Ureter (tissue), 1 donor: ENCODE measurements around the gene GLIS1. TPM values are rescaled to one million over a fixed set of nuclear protein-coding genes. Genes with fewer than 3 reads are reported as not detected.

Experiments
- DNase-seq: peaks from one replicate; pipeline ENCODE4 v3.0.0-alpha.2; 2020; ENCODE audit warnings: low spot score
- total RNA-seq: library from RNA; stranded (reverse); gene quantifications from one replicate; pipeline ENCODE4 v1.2.4, GENCODE V29; 2023
- donor health status: DM: yes; HTN: yes; CAD: no.

Gene GLIS1
- total RNA-seq, 1 donor from 2014 or later, result 2.7 TPM

- DNase-seq, result no peak
Observed at GRCh38 chr1:53678938-53679825, 59.8 kb downstream of the GLIS1 start.

GRCh38 chr1:53678507-53678906 lies 60.5 kb downstream of the GLIS1 start:
- no peak for DNase-seq

GRCh38 chr1:53678046-53678445 lies 60.9 kb downstream of the GLIS1 start:
- no peak for DNase-seq

- DNase-seq, result no peak
Observed at GRCh38 chr1:53677486-53677885, 61.5 kb downstream of the GLIS1 start.

GRCh38 chr1:53672785-53673184 lies 66.2 kb downstream of the GLIS1 start:
- DNase-seq, result no peak

DNA sequence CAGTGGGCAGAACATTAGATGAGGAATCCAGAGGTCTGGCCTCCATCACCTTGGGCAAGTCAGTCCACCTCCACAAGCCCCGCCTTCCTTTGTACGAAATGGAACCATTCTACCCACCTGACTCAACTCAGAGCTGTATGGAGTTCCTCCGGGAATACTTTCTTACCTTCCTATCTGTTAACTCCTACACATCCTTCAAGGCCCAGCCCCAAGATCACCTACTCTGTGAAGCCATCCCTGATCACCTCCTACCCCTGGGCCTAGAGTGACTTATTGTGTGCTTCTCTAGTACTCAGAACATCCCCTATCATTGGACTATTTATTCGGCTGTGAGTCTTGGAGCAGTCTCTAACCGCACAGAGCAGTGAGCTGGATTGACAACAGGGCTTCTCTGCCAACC lies 66.7 kb downstream of the GLIS1 start:
- DNase-seq, result no peak

GRCh38 chr1:53669621-53670191 lies 69.3 kb downstream of the GLIS1 start:
- DNase-seq, result no peak

- DNase-seq, result no peak
Observed at GRCh38 chr1:53666566-53666965, 72.4 kb downstream of the GLIS1 start.

- DNase-seq, result no peak
Observed at GRCh38 chr1:53665996-53666395, 73.0 kb downstream of the GLIS1 start.

DNA sequence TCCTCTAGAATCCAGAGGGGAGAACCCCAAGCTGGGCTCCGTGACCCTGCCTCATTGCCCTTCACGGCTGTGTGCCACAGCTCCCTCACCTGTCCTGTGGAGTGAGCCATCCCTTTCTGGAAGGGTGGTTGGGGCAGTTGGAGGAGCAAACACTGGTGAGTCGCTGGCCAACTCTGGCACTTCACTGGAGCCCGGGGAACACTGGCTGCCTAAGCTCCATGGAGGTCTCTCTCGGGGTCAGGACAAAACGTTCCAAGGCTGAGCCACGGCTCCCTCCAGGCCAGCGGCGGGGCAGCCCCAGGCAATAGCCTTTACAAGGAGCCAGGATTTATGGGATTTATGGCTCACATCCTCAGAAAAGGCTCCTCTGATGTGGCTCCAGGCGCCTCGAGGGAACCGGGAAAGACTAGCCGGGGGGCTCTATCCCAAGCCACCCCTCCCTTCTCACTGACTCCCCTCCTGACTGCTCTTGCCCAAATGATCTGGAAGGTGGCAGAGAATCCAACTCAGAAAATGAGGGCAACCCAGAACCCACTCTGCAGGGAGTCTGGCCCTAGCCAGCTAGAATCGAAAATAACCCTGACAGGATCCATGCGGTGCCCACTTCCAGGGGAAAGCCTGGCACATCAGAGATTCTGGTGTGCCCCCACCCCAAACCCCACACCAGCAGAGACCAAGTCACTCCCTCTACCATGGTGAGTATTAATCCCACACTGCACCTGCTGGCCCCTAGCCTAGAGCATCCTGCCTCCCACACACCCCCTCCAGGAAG lies 75.2 kb downstream of the GLIS1 start:
- DNase-seq, result no peak

GRCh38 chr1:53662951-53663350 lies 76.0 kb downstream of the GLIS1 start:
- DNase-seq, result no peak

- no peak for DNase-seq
Observed at GRCh38 chr1:53662169-53662568, 76.8 kb downstream of the GLIS1 start.

DNA sequence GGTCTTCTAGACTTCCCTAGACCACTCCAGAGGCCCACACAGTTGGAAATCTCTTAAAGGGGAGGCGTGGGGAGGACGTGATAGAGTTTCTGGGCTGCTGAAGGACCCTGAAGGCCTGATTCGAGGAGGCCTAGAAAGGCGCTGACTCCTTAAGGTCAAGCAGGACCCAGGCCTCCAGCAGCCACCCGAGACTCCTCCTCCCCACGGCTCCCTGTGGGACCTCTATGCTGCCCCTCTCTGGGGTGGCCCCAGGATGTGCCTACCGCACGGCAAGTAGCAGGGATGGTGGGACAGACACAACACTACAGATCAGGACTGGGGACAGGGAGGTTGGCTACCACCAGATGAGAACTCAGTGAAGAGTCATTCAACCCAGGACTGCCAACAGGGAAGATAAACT lies 77.5 kb downstream of the GLIS1 start:
- DNase-seq, result no peak

- no peak for DNase-seq
Observed at GRCh38 chr1:53660666-53661065, 78.3 kb downstream of the GLIS1 start.

GRCh38 chr1:53659436-53659835 lies 79.5 kb downstream of the GLIS1 start:
- no peak for DNase-seq

DNA sequence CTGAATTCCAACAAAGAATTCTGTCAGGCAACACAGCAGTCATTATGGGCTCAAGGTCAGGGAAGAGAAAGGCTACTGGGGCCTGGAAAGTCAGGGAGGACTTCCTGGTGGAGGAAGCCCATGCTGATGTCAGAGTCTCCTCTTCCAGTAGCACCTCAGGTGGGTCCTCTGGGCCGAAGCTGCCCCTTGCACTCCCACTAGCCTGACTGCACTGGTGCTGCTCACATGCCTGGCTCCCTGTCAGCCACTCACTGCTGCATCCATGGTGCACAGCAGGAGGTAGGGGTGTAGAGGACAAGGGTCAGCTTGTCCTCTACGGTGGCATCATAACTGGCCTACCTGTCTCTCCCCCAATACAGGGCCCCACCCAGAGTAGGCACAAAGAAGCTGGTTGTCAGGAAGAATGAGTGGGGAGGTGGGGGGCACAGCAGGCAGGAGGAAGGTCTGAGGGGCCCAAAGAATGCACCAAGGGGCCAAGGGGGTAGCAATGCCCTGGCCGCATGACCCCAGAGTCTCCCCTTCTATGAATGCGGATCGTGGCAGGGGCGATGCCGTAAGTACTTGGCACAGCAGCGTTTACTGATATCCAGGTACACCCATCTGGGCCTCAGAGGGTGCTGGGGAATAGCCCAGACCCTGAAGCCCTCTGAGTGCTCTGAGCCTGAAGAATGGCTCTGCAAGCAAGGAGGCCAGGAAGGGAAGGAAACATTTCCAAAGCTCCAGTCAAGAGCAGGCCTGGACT lies 80.3 kb downstream of the GLIS1 start:
- no peak for DNase-seq

DNA sequence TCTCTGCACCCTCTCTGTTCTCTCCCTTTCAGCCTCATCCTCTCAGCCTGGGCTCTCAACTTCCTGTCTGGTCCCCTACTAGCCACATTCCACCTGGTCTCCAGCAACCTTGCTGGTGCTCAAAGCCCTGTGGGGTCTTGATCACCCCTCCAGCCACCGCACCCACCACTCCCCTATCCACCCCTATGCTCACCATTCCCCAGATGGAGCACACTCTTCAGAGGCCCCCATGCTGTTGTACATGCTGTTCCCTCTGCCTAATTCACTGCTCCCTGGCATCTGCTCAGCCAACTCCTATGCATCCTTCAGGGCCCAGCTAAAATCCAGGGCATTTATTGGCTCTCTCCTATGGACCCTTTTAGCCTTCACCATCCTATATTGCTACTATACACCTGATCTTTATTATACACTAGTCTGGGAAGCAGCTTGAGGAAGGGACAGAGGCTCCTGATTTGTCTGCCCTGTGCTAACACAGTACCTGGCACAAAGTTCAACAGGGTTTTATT lies 81.0 kb downstream of the GLIS1 start:
- no peak for DNase-seq

- DNase-seq, result no peak
Observed at GRCh38 chr1:53657531-53657805, 81.5 kb downstream of the GLIS1 start.

GRCh38 chr1:53656747-53657530 lies 82.0 kb downstream of the GLIS1 start:
- no peak for DNase-seq

- DNase-seq, result no peak
Observed at GRCh38 chr1:53655931-53656746, 82.8 kb downstream of the GLIS1 start.
